ENCODE measurements around the gene LSP1.

GRCh38 chr11:1889224-1889930, 36.5 kb downstream of the LSP1 start:
- no peak for TF ChIP-seq CTCF (IDR thresholded peaks at IDR 0.05)
- TF ChIP-seq POLR2A (IDR thresholded peaks at IDR 0.05) = no peak
- TF ChIP-seq POLR2AphosphoS5 (IDR thresholded peaks at IDR 0.05) = no peak
- no peak for TF ChIP-seq EP300 (IDR thresholded peaks at IDR 0.05)

Data from sigmoid colon (tissue), 4 donors.